Activated T-helper 2 cell treated with anti-CD3 and anti-CD28 coated beads, Interferon-gamma antibody, Interleukin-2, Interleukin-4, amounts not matched to agents 10 μg/mL and 5 μg/mL and 100 μg/mL, durations not matched to agents 14 hours and 24 hours and 36 hours (primary cell): ENCODE data around the gene TLX1. TPM values are rescaled to one million over a fixed set of nuclear protein-coding genes. Genes with fewer than 3 reads are reported as not detected.
"Not testable (repeated sequence)": the region's sequence is repeated elsewhere in the genome, so short reads cannot be mapped to it uniquely, and the experiment has no call there.

Source experiments
- DNase-seq: peaks from one replicate; pipeline ENCODE4 v3.0.0; 2021; ENCODE audit warnings: low spot score
- H3K27ac Mint-ChIP-seq: one replicate; pipeline ENCODE4 v1.8.0; 2021; ENCODE audit warnings: mixed read lengths
- H3K27me3 Mint-ChIP-seq: one replicate; pipeline ENCODE4 v1.8.0; 2021; ENCODE audit warnings: low read depth, mixed read lengths
- H3K36me3 Mint-ChIP-seq: one replicate; pipeline ENCODE4 v1.8.0; 2021; ENCODE audit warnings: low read depth, mixed read lengths
- H3K4me1 Mint-ChIP-seq: one replicate; pipeline ENCODE4 v1.8.0; 2021; ENCODE audit warnings: low read depth, mixed read lengths
- H3K4me3 Mint-ChIP-seq: one replicate; pipeline ENCODE4 v1.8.0; 2021; ENCODE audit warnings: low read depth, mild to moderate bottlenecking, moderate library complexity, mixed read lengths
- H3K9me3 Mint-ChIP-seq: one replicate; pipeline ENCODE4 v1.8.0; 2021; ENCODE audit warnings: mixed read lengths
- intact Hi-C: fragments of 100-400 bp; cut with micrococcal nuclease; formaldehyde crosslinking; loops from one replicate; pipeline ENCODE4 v1.15.1; 2023
- total RNA-seq: library from RNA; stranded (reverse); gene quantifications from 2 replicates; pipeline ENCODE4 v1.2.3, GENCODE V29; 2022

Gene TLX1
- total RNA-seq, 1 donor from 2014 or later = not detected

- intact Hi-C loops = loop anchor here (5.0 to 10.0 kb wide), 3 partner anchors 79 to 634 kb away; partner anchors contain the start of genes FGF8 and KAZALD1
- DNase-seq = no peak
- no peak overlapping the region for H3K27ac Mint-ChIP-seq
- H3K27me3 Mint-ChIP-seq = peaks cover 89% of the 10 kb centered on the region
- peaks cover 6% of the 10 kb centered on the region for H3K4me1 Mint-ChIP-seq
- no peaks in the 10 kb centered on the region for H3K36me3 Mint-ChIP-seq
- no peak overlapping the region for H3K4me3 Mint-ChIP-seq
- H3K9me3 Mint-ChIP-seq = no peaks in the 10 kb centered on the region
These were observed 10.0 kb downstream of the TLX1 start for GRCh38 chr10:101140950-101141615.

GRCh38 chr10:101141616-101142532 lies 10.8 kb downstream of the TLX1 start:
- H3K27me3 Mint-ChIP-seq = peaks cover 86% of the 10 kb centered on the region
- no peaks in the 10 kb centered on the region for H3K9me3 Mint-ChIP-seq
- peak; percentile 66 for DNase-seq
- H3K4me3 Mint-ChIP-seq = no peak overlapping the region
- intact Hi-C loops = loop anchor here (1.0 to 10.0 kb wide), 4 partner anchors 47 to 633 kb away; partner anchors contain the start of genes FGF8 and KAZALD1
- no peaks in the 10 kb centered on the region for H3K36me3 Mint-ChIP-seq
- H3K4me1 Mint-ChIP-seq = peaks cover 6% of the 10 kb centered on the region
- no peak overlapping the region for H3K27ac Mint-ChIP-seq

DNA sequence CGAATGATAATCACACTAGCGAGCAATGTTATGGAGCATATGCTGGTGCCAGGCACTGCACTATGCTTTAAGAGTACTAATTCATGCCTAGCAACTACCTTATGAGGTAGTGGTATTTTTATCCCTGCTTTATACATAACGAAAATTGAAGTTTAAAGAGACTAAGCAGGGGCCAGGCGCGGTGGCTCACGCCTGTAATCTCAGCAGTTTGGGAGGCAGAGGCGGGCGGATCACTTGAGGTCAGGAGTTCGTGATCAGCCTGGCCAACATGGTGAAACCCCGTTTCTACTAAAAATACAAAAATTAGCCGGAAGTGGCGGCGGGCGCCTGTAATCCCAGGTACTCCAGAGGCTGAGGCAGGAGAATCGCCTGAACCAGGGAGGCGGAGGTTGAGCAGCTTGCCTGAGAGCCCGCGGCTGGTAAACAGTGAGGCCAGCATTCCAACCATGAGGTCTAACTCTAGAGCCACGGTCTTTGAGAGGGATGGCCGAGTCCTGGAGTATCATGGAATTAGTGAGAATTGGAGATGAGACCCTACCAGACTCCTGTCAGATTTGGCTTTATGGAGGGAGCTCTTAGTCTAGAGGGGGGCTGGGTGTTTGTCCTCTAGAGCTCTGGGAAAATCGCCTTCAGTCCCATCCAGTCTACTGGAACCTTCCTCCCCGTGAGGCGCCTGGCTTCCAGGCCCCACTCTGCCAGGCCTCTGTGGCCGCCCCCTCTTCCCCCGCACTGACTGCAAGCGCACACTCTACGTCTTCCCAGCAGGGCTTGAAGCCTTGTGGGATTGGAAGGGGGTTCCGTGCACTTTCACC lies 11.6 kb downstream of the TLX1 start:
- Mint-ChIP-seq H3K27me3 (peaks cover 86% of the 10 kb centered on the region), H3K27ac (no peak overlapping the region), H3K4me1 (peaks cover 6% of the 10 kb centered on the region), H3K4me3 (no peak overlapping the region), H3K9me3 (no peaks in the 10 kb centered on the region), H3K36me3 (no peaks in the 10 kb centered on the region)
- DNase-seq = no peak
- intact Hi-C loops = loop anchor here (1.0 to 10.0 kb wide), 4 partner anchors 47 to 632 kb away; partner anchors contain the start of genes FGF8 and KAZALD1

DNA sequence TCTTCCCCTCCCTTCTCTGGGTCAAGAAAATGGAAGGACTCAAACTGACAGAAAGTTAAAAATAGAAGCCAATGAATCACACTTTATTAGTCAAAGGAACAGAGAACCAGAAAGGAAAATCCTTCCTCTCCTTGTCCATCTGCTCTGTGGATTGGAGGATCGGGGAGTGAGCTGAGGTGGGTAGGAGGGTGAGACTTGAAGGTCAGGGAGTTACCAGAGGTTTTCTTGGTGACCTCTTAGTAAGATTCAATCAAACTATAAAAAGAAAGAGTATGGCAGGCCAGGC lies 12.2 kb downstream of the TLX1 start:
- intact Hi-C loops = loop anchor here (5.0 to 10.0 kb wide), 3 partner anchors 81 to 632 kb away; partner anchors contain the start of genes FGF8 and KAZALD1
- H3K4me1 Mint-ChIP-seq = peaks cover 6% of the 10 kb centered on the region
- no peak overlapping the region for H3K27ac Mint-ChIP-seq
- no peak overlapping the region for H3K4me3 Mint-ChIP-seq
- DNase-seq = no peak
- H3K27me3 Mint-ChIP-seq = peaks cover 85% of the 10 kb centered on the region
- H3K36me3 Mint-ChIP-seq = no peaks in the 10 kb centered on the region
- H3K9me3 Mint-ChIP-seq = no peaks in the 10 kb centered on the region

GRCh38 chr10:101144053-101144452 lies 13.0 kb downstream of the TLX1 start:
- Mint-ChIP-seq H3K4me3 (no peak overlapping the region), H3K36me3 (no peaks in the 10 kb centered on the region), H3K27me3 (peaks cover 83% of the 10 kb centered on the region), H3K9me3 (no peaks in the 10 kb centered on the region), H3K4me1 (peaks cover 6% of the 10 kb centered on the region), H3K27ac (no peak overlapping the region)
- intact Hi-C loops = loop anchor here (5.0 to 10.0 kb wide), 3 partner anchors 82 to 631 kb away; partner anchors contain the start of genes FGF8 and KAZALD1
- DNase-seq = no peak

GRCh38 chr10:101145145-101145544 lies 14.0 kb downstream of the TLX1 start:
- Mint-ChIP-seq H3K9me3 (no peaks in the 10 kb centered on the region), H3K4me3 (no peak overlapping the region), H3K4me1 (peaks cover 6% of the 10 kb centered on the region), H3K27ac (no peak overlapping the region), H3K36me3 (no peaks in the 10 kb centered on the region), H3K27me3 (peaks cover 83% of the 10 kb centered on the region)
- intact Hi-C loops = loop anchor here (10.0 kb wide), 1 partner anchor 630 kb away; the partner anchor contains the start of gene FGF8
- DNase-seq = no peak

- H3K27ac Mint-ChIP-seq = no peak overlapping the region
- H3K4me1 Mint-ChIP-seq = peaks cover 6% of the 10 kb centered on the region
- intact Hi-C loops = loop anchor here (10.0 kb wide), 1 partner anchor 629 kb away; the partner anchor contains the start of gene FGF8
- DNase-seq = no peak
- H3K27me3 Mint-ChIP-seq = peaks cover 85% of the 10 kb centered on the region
- no peaks in the 10 kb centered on the region for H3K36me3 Mint-ChIP-seq
- no peaks in the 10 kb centered on the region for H3K9me3 Mint-ChIP-seq
- no peak overlapping the region for H3K4me3 Mint-ChIP-seq
These were observed 14.8 kb downstream of the TLX1 start for GRCh38 chr10:101145750-101146391.

DNA sequence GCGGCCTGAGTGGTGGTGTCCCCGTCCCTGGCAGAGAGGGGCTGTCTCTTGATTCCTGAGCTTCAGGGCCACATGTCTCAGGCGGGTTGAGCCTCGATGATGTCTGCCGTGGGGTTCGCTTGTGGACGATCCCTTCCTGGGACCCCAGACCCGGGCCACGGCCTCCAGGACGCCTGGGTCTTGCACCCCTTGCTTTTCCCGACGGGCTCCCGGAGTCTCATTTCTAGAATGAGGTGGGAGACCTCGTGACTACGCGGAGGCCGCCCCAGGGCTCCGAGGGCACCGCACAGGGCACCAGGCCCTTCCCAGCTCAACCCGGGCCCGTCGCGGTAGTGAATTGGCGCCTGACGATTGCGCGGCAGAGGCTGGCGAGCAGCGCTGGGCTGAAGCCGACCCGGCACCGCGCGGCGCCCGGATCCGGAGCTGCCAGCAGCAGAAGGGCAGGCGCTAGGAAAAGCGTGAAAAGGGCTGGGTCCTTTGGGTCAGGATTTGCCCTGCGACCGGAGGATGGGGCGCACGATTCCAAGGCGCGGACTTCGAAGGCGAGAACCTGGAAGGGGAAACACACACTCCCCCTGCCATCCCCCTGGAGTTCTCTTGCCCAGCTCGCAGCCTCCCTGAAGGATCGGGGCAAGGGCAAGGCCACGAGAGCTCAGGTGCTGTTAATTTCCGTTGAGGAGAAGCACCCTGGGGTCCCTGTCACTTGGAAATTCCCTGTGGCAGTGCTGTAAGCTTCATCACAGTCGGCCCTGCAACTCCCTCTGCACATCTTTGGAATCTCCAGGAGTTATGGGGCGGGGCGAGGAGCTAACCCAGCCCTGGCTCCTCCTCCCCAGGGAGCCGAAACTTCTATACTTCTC lies 15.5 kb downstream of the TLX1 start:
- H3K9me3 Mint-ChIP-seq = no peaks in the 10 kb centered on the region

GRCh38 chr10:101151395-101151794 lies 20.3 kb downstream of the TLX1 start:
- H3K4me1 Mint-ChIP-seq = no peaks in the 10 kb centered on the region
- no peak overlapping the region for H3K27ac Mint-ChIP-seq
- H3K9me3 Mint-ChIP-seq = no peaks in the 10 kb centered on the region
- no peak for DNase-seq
- peaks cover 69% of the 10 kb centered on the region for H3K27me3 Mint-ChIP-seq
- no peak overlapping the region for H3K4me3 Mint-ChIP-seq
- H3K36me3 Mint-ChIP-seq = no peaks in the 10 kb centered on the region
- intact Hi-C loops = no loop called here

More for the DNA sequence above, 15.5 kb downstream of the TLX1 start:
- Mint-ChIP-seq H3K36me3 (no peaks in the 10 kb centered on the region), H3K4me3 (no peak overlapping the region), H3K4me1 (peaks cover 6% of the 10 kb centered on the region), H3K27me3 (peaks cover 84% of the 10 kb centered on the region), H3K27ac (no peak overlapping the region)
- no peak for DNase-seq
- intact Hi-C loops = loop anchor here (10.0 kb wide), 1 partner anchor 628 kb away; the partner anchor contains the start of gene FGF8

DNA sequence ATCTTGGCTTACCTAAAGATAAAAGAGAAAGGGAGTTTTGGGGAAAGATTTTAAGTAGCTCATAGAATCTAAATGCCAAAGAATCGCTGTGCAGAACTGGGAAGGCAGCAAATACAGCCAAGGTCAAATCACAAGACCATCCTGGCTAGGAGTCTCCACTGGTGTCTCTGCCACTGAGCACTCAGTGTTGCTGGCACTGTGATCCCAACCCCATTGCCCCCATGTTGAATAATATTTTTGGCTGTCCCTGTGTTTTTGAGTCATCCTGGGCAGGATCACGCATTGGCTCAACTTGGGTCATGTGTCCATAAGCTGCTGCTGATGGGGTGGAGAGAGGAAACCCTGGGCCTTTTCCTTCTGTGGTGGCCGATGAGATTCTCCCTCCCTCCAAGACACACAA lies 21.2 kb downstream of the TLX1 start:
- H3K4me3 Mint-ChIP-seq = no peak overlapping the region
- no peaks in the 10 kb centered on the region for H3K36me3 Mint-ChIP-seq
- H3K27ac Mint-ChIP-seq = no peak overlapping the region
- intact Hi-C loops = no loop called here
- H3K4me1 Mint-ChIP-seq = no peaks in the 10 kb centered on the region
- H3K27me3 Mint-ChIP-seq = peaks cover 69% of the 10 kb centered on the region
- H3K9me3 Mint-ChIP-seq = no peaks in the 10 kb centered on the region
- no peak for DNase-seq

DNA sequence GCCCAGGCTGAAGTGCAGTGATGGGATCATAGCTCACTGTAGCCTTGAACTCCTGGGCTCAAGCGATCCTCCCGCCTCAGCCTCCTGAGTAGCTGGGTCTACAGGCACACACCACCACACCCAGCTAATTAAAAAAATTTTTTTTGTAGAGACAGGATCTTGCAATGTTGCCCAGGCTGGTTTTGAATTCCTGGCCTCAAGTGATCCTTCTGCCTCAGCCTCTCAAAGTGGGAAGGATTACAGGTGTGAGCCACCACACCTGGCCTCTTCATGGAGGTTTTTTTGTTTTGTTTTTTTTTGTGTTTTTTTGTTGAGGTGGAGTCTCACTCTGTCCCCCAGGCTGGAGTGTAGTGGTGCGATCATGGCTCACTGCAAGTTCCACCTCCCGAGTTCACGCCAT lies 23.4 kb downstream of the TLX1 start:
- H3K4me3 Mint-ChIP-seq, H3K36me3 Mint-ChIP-seq, H3K9me3 Mint-ChIP-seq, H3K4me1 Mint-ChIP-seq, H3K27ac Mint-ChIP-seq, intact Hi-C loops, DNase-seq: not testable (repeated sequence)
- peaks cover 57% of the 10 kb centered on the region for H3K27me3 Mint-ChIP-seq
